GM21367 (cell line): ENCODE data around the gene DCC.

ENCODE experiments used
- ATAC-seq: cut with Tn5 transposase; IDR thresholded peaks from one replicate; pipeline ENCODE4 v1.9.1; 2021; ENCODE audit not compliant: unreplicated experiment

DCC gene

GRCh38 chr18:53322163-53322562 is 982.2 kb downstream of the DCC start:
- no peak for ATAC-seq

GRCh38 chr18:53324353-53324752 is 984.4 kb downstream of the DCC start:
- no peak for ATAC-seq

DNA sequence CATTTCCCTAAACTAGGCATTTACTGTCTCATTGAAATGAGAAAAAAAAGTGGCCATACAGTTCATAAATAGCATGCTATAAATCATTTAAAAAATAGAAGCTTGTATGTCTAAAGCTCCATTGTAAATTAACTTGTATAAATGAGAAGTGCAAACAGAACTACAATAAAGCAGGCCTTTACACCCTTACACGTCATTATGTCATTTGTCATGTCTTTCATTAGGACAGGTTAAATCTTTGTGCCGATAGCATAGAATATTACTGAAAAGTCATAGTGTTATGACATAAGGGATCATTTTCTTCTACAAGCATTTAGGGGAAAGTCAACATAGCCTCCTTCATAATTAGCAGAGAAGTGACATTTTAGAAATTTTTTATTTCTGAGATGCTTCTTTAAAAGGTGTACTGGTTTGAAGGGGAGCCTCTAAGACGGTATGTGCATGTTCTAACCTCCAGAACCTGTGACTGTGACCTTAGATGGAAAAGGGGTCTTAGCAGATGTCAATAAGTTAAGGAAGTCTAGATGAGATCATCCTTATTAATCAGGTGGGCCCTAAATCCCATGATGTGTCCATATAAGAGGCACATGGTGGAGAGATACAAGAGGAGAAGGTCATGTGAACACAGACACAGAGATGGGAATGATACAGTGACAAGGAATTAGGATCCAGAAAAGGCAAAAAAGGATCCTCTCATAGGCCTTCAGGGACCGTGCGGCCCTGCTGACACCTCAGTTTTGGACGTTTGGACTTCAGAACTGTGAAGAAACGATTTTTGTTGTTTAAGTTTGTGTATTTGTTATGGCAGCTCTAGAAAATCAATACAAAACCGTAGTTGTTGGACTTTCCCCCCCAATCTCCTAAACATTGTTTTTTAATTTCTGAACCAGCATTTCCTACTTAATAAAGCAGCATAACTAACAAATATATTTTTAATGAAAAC is 1020.8 kb downstream of the DCC start:
- ATAC-seq = no peak

DNA sequence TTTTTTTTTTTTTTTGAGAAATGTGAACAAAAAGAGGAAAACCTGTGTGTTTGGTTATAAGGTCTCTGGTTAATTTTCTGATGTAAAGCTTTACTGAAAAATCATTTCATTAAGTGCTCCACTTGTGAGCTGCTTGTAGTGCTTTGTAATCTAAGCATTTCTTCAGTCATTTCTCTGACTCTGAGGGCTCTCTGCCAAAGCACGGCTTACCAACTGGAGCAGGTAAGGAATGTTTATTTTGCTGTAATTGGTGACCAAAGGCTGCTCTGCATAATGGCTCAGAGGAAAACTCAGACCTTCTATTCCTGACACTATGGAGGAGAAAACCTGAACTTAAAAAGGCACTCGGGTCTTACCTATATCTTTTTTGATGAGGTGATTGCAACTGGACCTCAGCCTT is 1035.6 kb downstream of the DCC start:
- ATAC-seq = no peak

- ATAC-seq = peak; percentile 62
Observed at GRCh38 chr18:53380063-53380639, 1040.2 kb downstream of the DCC start.

GRCh38 chr18:53382870-53383269 is 1042.9 kb downstream of the DCC start:
- ATAC-seq = no peak

GRCh38 chr18:53385889-53386288 is 1045.9 kb downstream of the DCC start:
- no peak for ATAC-seq

DNA sequence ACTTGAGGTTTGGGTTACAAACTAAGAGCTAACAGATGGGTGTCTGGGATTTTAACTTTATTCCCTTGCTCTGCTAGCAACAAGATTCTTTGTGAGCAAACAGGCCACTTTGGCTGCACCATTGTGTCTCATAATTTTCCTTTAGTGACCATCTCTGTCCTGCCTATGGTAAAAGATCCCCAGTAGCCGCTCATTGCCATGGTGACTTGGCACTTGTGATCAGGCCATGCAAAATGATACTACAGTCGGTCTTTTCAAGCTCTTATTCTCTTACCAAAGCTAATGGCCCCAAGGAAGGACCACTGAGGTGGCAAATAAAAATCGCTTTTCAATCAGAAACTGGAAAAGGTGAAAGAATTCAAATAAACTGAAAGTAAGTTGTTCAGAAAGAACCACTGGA is 1047.6 kb downstream of the DCC start:
- ATAC-seq = no peak

- no peak for ATAC-seq
Observed at GRCh38 chr18:53402670-53403069, 1062.7 kb downstream of the DCC start.

DNA sequence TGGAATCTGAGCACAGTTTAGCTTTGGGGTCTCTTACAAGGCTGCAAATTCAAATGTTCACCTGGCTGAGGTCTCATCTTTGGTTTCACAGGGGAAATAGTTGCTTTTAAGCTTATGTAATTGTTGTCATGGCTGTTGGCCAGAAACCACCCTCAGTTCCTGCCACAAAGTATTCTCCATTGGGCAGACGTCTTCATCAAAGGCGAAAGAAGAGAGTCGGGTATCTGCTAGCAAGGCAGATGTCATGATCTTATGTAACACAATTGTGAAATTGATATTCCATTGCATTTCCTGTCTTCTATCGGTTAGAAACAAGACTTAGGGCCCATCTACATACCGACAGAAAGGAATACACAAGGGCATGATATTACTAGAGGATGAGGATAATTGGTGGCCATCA is 1068.3 kb downstream of the DCC start:
- ATAC-seq = no peak

DNA sequence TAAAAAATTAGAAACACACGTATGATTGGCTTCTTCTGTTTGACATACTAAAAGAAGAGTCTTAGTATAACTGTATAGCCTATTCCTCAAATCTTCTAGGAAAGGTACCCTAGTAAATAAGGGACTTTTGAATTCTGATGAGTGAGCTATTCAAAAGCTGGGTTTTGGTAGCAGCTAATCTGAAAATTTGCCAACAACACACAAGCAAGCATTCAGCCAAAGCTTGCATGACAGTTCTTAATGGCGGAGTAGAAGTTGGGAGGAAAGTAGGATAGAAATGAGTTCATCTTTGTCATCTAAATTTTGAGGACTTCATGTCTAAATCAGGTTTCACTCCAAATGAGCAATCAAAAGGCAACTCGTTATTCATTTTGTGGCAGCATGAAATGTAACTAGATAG is 1071.5 kb downstream of the DCC start:
- ATAC-seq = no peak

- no peak for ATAC-seq
Observed at GRCh38 chr18:53417003-53417402, 1077.0 kb downstream of the DCC start.

GRCh38 chr18:53421869-53422268 is 1081.9 kb downstream of the DCC start:
- ATAC-seq = no peak

DNA sequence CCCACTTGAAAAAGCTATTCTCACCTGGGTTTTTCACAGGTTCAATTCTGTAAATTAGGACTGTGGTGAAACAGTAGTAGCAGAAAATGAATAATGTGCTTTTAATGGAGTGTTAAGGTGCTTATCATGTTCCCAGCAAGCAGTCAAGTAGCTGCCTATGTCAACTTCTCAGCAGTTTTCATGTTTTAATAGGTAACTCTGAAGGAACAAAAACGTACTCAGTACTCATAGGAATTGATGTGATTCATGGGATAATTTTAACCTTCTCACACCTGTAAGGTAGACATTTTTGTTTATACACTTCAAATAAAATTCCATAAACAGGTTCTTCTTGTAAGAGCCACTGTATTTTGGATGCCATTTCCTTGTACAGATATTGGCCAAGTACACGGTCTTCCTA is 1082.9 kb downstream of the DCC start:
- no peak for ATAC-seq

- no peak for ATAC-seq
Observed at GRCh38 chr18:53426666-53427184, 1086.7 kb downstream of the DCC start.

DNA sequence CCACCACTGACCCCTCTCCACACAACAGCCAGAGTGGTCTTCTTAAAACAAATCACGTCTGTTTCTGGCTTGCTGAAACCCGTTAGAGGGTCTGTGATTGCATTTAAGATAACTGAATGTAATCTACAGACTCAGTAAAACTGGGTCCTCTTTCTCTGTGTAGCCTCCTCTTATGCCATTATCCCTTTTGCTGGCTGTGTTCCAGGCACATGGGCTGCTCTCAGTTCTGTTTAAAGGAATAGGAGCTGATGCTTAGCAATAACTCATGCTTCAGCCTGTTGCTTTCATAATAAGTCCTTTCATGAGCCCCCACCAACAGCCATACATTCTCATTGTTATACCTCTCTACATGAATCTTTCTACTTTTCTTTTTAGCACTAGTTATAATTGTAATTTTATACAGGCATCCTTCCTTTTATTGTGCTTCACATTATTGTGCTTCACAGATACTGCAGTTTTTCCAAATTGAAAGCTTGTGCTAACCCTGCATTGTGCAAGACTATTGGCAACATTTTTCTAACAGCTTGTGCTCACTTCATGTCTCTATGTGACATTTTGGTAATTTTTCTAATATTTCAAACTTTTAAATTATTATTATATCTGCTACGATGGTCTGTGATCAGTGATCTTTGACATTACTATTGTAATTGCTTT is 1101.9 kb downstream of the DCC start:
- no peak for ATAC-seq

DNA sequence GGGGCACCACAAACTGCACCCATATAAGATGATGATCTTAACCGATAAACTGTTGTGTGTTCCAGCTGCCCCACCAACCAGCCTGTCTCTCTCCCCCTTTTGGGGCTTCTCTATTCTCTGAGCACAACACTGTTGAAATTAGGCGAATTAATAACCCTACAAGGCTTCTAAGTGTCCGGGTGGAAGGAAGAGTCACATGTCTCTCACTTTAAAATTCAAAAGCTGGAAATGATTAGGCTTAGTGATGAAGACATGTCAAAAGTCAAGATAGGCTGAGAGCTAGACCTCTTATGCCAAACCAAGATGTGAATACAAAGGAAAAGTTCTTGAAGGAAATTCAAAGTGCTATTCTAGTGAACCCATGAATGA is 1102.4 kb downstream of the DCC start:
- ATAC-seq = no peak

- ATAC-seq = no peak
Observed at GRCh38 chr18:53443336-53443735, 1103.3 kb downstream of the DCC start.

GRCh38 chr18:53443831-53444230 is 1103.8 kb downstream of the DCC start:
- no peak for ATAC-seq

- ATAC-seq = no peak
Observed at GRCh38 chr18:53451902-53452301, 1111.9 kb downstream of the DCC start.

- ATAC-seq = no peak
Observed at GRCh38 chr18:53457068-53457467, 1117.1 kb downstream of the DCC start.

DNA sequence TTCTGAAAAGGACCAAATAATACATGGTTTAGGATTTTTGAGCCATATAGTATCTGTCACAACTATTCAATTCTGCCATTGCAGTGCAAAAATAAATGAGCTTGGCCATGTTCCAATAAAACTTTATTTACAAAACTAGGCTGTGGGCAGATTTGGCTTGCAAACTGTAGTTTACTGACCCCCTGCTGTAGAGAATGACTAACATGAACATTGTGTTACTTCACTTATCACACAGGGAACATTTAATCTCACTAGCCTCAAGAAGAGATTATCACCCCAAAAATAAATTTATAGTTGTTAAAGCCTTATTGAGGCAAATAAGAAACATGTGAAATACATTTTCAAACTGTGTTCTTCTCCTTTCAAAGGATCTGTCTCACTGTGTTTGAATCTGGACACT is 1118.3 kb downstream of the DCC start:
- no peak for ATAC-seq
